SK-N-SH (cell line): ENCODE measurements around the gene CPED1.
"Not testable (repeated sequence)": the region's sequence is repeated elsewhere in the genome, so short reads cannot be mapped to it uniquely, and the experiment has no call there.

ENCODE experiments used
- NFIC ChIP-seq: IDR thresholded peaks from 2 replicates; pipeline ENCODE4 v1.4.0; 2012; ENCODE audit warnings: borderline replicate concordance
- REST ChIP-seq: IDR thresholded peaks from 2 replicates; pipeline ENCODE4 v1.6.1; 2012; ENCODE audit warnings: mild to moderate bottlenecking, low read depth, low read length, moderate library complexity
- SIN3A ChIP-seq: IDR thresholded peaks from 2 replicates; pipeline ENCODE4 v1.6.1; 2012; ENCODE audit warnings: low read depth, mild to moderate bottlenecking, low read length, moderate library complexity, borderline replicate concordance
- TF ChIP-seq, protein P1 (sequence below): fragments of 200-600 bp; sonication (generic); IDR thresholded peaks from 2 replicates; pipeline ENCODE4 v1.6.1; 2017; ENCODE audit warnings: antibody characterized with exemption, mild to moderate bottlenecking, moderate library complexity

GRCh38 chr7:121125454-121125853, 136.9 kb downstream of the CPED1 start:
- not testable (repeated sequence) for TF ChIP-seq SIN3A, REST, NFIC
- TF ChIP-seq, protein P1, sequence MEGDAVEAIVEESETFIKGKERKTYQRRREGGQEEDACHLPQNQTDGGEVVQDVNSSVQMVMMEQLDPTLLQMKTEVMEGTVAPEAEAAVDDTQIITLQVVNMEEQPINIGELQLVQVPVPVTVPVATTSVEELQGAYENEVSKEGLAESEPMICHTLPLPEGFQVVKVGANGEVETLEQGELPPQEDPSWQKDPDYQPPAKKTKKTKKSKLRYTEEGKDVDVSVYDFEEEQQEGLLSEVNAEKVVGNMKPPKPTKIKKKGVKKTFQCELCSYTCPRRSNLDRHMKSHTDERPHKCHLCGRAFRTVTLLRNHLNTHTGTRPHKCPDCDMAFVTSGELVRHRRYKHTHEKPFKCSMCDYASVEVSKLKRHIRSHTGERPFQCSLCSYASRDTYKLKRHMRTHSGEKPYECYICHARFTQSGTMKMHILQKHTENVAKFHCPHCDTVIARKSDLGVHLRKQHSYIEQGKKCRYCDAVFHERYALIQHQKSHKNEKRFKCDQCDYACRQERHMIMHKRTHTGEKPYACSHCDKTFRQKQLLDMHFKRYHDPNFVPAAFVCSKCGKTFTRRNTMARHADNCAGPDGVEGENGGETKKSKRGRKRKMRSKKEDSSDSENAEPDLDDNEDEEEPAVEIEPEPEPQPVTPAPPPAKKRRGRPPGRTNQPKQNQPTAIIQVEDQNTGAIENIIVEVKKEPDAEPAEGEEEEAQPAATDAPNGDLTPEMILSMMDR, result not testable (repeated sequence)
